WTC11 (cell line): ENCODE measurements around the gene ZDHHC11B. TPM values are rescaled to one million over a fixed set of nuclear protein-coding genes. Genes with fewer than 3 reads are reported as not detected.
A peak's percentile ranks its signal among the peaks of the same experiment; 100 is the strongest.
"Not testable (repeated sequence)": the region's sequence is repeated elsewhere in the genome, so short reads cannot be mapped to it uniquely, and the experiment has no call there.

Experiments
- ATAC-seq: fragments of 200-7000 bp; cut with Tn5 transposase; 2 replicates; pipeline ENCODE4 v1.10.0; 2021; ENCODE audit warnings: mild to moderate bottlenecking, moderate library complexity
- CTCF ChIA-PET: fragments of 300-600 bp; sonication (Branson Sonifier 250); formaldehyde crosslinking; loops from one replicate; lab custom pipeline; 2021; ENCODE audit warnings: antibody characterized with exemption; lab: Charles Lee
- POLR2A ChIA-PET: fragments of 350-600 bp; sonication (Branson Sonifier 250); formaldehyde crosslinking; loops from one replicate; lab custom pipeline; 2021; ENCODE audit warnings: antibody characterized with exemption; lab: Charles Lee
- DNase-seq: peaks from one replicate; pipeline ENCODE4 v3.0.0; 2021; ENCODE audit warnings: low spot score
- H3K27ac Mint-ChIP-seq: 2 replicates; pipeline ENCODE4 v1.8.0; 2021; ENCODE audit warnings: mixed read lengths
- H3K27me3 Mint-ChIP-seq: 2 replicates; pipeline ENCODE4 v1.8.0; 2021; ENCODE audit warnings: low read depth, mild to moderate bottlenecking, moderate library complexity, mixed read lengths
- H3K36me3 Mint-ChIP-seq: 2 replicates; pipeline ENCODE4 v1.8.0; 2021; ENCODE audit warnings: mixed read lengths
- H3K4me1 Mint-ChIP-seq: 2 replicates; pipeline ENCODE4 v1.8.0; 2022; ENCODE audit warnings: mixed read lengths
- H3K4me3 Mint-ChIP-seq: 2 replicates; pipeline ENCODE4 v1.8.0; 2021; ENCODE audit warnings: mild to moderate bottlenecking, moderate library complexity, mixed read lengths
- H3K9me3 Mint-ChIP-seq: 2 replicates; pipeline ENCODE4 v1.8.0; 2021; ENCODE audit warnings: mixed read lengths
- GABPB1 ChIP-seq: sonication (generic); formaldehyde crosslinking; IDR thresholded peaks from 2 replicates; pipeline ENCODE4 v1.8.1; 2023; ENCODE audit warnings: mild to moderate bottlenecking, missing genetic modification reagents
- ZNF317 ChIP-seq: sonication (generic); formaldehyde crosslinking; IDR thresholded peaks from 2 replicates; pipeline ENCODE4 v1.8.1; 2023; ENCODE audit warnings: low read depth, mild to moderate bottlenecking, moderate library complexity, missing genetic modification reagents, borderline replicate concordance
- total RNA-seq: library from RNA; stranded (reverse); gene quantifications from 3 replicates; pipeline ENCODE4 v1.2.3, GENCODE V29; 2021

The ZDHHC11B gene
- total RNA-seq, 1 experiment from 2014 or later = 2.3 TPM

DNA sequence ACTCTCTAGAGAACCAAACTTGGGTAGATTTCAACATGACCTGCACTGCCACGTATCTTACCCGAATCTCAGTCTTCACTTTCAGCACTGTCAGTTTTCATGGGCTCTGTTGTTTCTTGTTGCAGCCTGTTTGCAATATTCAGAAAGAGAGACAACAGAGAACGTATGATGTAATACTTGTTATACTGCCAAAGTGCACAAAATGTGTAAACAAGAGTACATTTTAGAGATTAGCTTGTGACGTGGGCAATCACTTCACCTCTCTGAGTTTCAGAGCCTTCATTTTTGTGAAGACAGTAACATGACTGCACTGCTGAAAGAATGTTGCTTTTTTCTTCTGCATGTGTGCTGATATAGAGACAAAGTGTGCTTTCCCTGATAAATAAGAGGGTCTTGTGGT lies 67.8 kb downstream of the ZDHHC11B start:
- DNase-seq, H3K27ac Mint-ChIP-seq, POLR2A ChIA-PET, H3K4me1 Mint-ChIP-seq, H3K36me3 Mint-ChIP-seq, ATAC-seq, CTCF ChIA-PET, H3K4me3 Mint-ChIP-seq: not testable (repeated sequence)
- Mint-ChIP-seq H3K27me3 (peaks cover 52% of the 10 kb centered on the region), H3K9me3 (peaks cover 34% of the 10 kb centered on the region)
- peak; percentile 70 for TF ChIP-seq GABPB1 (CRISPR knock-in tag)

DNA sequence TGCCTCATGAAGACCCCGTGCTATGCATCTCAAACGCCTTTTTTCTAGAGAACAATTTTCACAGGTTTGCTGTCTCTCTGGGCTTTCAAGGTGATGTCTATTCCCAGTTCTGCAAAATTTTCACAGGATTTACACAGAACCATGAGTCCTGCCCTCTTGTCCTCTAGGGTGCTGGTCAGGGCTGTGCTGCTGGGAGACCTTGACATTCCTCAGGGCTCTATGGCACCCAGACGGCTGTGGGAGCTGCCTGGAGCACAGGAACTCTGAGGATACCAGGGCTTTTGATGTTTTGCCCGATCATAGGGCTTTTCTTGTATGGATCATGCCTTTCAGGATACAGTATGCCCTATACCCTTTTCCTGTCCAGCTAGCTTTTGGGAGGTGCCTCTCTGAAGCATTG lies 68.9 kb downstream of the ZDHHC11B start:
- 0 out of 2 replicates have a peak, but pooled peaks have one; percentile 32 for TF ChIP-seq ZNF317
- H3K36me3 Mint-ChIP-seq = peaks cover 11% of the 10 kb centered on the region
- POLR2A ChIA-PET, H3K27ac Mint-ChIP-seq, CTCF ChIA-PET, H3K4me3 Mint-ChIP-seq, H3K4me1 Mint-ChIP-seq, DNase-seq, ATAC-seq: not testable (repeated sequence)
- peaks cover 36% of the 10 kb centered on the region for H3K9me3 Mint-ChIP-seq
- peaks cover 56% of the 10 kb centered on the region for H3K27me3 Mint-ChIP-seq

DNA sequence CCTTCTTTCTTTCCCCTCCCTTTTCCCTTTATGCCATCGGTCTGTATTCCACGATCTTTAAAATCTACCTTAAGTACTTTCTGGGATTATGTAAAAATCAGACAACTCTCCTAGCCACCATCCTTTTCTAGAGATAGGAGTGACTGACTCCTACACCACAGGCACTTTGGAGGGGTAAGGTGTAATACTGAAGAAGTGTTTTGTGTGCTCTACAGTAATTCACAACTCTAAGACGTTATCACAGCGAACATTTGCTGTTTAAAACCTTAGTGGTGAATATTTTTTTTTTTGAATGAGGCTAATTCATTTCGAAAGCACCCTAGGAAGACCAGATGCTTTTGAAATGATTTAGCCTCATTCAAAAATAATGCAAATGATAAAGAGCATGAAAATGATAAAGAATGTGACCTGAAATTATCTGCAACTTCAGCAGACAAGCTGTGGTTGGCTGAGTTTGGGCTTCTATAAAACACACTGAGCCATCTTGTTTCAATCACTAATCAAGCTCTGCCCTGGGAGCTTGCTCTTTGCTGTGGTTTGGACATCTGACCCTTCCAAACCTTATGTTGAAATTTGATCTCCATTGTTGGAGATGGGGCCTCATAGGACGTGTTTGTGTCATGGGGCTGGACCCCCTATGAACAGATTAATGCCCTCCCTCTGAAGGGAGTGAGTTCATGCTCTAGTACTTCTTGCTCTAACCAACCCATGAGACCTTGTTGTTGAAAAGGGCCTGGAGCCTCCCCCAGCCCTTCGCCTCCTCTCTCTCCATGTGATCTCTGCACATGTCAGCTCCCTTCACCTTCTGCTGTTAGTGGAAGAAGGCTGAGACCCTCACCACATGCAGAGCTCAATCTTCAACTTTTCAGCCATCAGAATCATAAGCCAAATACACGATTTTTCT lies 70.1 kb downstream of the ZDHHC11B start:
- Mint-ChIP-seq H3K36me3 (peaks cover 17% of the 10 kb centered on the region), H3K9me3 (peaks cover 34% of the 10 kb centered on the region), H3K27me3 (peaks cover 53% of the 10 kb centered on the region)
- H3K27ac Mint-ChIP-seq, DNase-seq, POLR2A ChIA-PET, H3K4me3 Mint-ChIP-seq, H3K4me1 Mint-ChIP-seq, CTCF ChIA-PET: not testable (repeated sequence)
- peak; percentile 58 for ATAC-seq

DNA sequence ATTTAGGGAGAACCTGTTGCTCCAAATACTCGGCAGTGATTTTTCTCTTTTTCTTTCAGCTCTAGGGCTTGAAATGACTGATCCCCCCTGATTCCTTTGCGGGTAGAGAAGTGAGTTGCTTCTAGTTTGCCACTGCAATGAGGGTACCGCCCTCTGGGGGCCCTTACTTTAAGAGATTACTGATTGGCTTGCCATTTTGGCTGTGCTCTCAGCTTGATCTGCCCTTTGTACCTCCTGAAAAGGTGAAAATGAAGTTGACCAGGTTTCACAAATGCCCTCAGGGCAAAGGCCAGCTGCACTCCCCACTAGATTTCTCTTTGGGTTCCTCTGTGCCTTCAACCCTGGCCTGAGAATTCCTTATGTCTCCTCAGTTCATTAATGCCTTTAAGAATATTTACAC lies 70.8 kb downstream of the ZDHHC11B start:
- CTCF ChIA-PET, H3K4me1 Mint-ChIP-seq, POLR2A ChIA-PET, H3K27ac Mint-ChIP-seq, H3K4me3 Mint-ChIP-seq, DNase-seq: not testable (repeated sequence)
- Mint-ChIP-seq H3K27me3 (peaks cover 46% of the 10 kb centered on the region), H3K36me3 (peaks cover 17% of the 10 kb centered on the region), H3K9me3 (peaks cover 29% of the 10 kb centered on the region)
- peak; percentile 97 for ATAC-seq

DNA sequence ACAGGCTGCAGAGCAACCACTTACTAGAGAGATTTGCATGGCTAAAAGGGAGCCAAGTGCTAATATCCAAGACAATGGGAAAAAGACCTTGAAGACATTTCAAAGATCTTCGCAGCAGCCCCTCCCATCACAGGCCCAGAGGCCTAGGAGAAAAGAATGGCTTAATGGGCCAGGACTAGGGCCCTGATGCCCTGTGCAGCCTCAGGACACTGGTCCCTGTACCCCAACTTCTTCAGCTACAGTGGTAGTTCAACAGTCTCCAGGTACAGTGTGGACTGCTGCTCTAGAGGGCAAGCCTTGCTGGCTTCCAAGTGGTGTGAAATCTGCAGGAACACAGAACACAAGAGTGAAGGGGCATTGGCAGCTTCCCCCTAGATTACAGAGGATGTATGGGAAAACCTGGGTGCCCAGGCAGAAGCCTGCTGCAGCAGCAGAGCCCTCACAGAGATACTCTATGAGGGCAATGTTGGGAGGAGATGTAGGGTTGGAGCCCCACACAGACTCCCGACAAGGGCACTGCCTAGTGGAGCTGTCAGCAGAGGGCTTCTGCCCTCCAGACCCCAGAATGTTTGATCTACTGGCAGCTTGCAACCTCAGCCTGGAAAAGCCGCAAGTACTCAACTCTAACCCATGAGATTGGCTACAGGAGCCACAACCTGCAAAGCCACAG lies 75.5 kb downstream of the ZDHHC11B start:
- peaks cover 19% of the 10 kb centered on the region for H3K9me3 Mint-ChIP-seq
- peaks cover 17% of the 10 kb centered on the region for H3K36me3 Mint-ChIP-seq
- H3K27me3 Mint-ChIP-seq = peaks cover 22% of the 10 kb centered on the region
- H3K4me3 Mint-ChIP-seq, DNase-seq, H3K27ac Mint-ChIP-seq, POLR2A ChIA-PET, CTCF ChIA-PET, H3K4me1 Mint-ChIP-seq: not testable (repeated sequence)
- peak; percentile 60 for ATAC-seq

DNA sequence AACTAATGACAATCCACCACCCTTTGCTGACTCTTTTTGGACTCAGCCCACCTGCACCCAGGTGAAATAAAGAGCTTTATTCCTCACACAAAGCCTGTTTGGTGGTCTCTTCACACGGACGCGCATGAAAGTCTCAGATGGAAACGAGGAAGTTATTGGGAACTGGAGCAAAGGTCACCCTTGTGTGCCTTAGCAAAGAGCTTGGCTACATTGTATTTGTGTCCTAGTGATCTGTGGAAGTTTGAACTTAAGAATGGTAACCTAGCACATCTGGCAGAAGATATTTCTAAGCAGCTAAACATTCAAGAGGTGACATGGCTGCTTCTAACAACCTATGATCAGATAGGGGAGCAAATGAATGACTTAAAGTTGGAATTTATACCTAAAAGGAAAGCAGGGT lies 76.2 kb downstream of the ZDHHC11B start:
- H3K4me3 Mint-ChIP-seq, POLR2A ChIA-PET, CTCF ChIA-PET, DNase-seq, H3K4me1 Mint-ChIP-seq, ATAC-seq, H3K27ac Mint-ChIP-seq: not testable (repeated sequence)
- Mint-ChIP-seq H3K36me3 (peaks cover 17% of the 10 kb centered on the region), H3K9me3 (peaks cover 19% of the 10 kb centered on the region), H3K27me3 (peaks cover 19% of the 10 kb centered on the region)

DNA sequence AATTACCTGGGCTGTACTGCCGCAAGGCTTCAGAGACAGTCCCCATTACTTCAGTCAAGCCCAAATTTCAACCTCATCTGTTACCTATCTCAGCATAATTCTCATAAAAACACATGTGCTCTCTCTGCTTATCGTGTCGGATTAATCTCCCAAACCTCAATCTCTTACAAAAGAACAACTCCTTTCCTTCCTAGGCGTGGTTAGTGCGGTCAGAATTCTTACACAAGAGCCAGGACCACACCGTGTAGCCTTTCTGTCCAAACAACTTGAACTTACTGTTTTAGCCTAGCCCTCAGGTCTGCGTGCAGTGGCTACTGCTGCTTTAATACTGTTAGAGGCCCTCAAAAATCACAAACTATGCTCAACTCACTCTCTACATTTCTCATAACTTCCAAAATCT lies 78.4 kb downstream of the ZDHHC11B start:
- DNase-seq, POLR2A ChIA-PET, H3K4me3 Mint-ChIP-seq, CTCF ChIA-PET, H3K27ac Mint-ChIP-seq, ATAC-seq, H3K4me1 Mint-ChIP-seq: not testable (repeated sequence)
- H3K9me3 Mint-ChIP-seq = peaks cover 20% of the 10 kb centered on the region
- peaks cover 11% of the 10 kb centered on the region for H3K36me3 Mint-ChIP-seq
- peaks cover 32% of the 10 kb centered on the region for H3K27me3 Mint-ChIP-seq

DNA sequence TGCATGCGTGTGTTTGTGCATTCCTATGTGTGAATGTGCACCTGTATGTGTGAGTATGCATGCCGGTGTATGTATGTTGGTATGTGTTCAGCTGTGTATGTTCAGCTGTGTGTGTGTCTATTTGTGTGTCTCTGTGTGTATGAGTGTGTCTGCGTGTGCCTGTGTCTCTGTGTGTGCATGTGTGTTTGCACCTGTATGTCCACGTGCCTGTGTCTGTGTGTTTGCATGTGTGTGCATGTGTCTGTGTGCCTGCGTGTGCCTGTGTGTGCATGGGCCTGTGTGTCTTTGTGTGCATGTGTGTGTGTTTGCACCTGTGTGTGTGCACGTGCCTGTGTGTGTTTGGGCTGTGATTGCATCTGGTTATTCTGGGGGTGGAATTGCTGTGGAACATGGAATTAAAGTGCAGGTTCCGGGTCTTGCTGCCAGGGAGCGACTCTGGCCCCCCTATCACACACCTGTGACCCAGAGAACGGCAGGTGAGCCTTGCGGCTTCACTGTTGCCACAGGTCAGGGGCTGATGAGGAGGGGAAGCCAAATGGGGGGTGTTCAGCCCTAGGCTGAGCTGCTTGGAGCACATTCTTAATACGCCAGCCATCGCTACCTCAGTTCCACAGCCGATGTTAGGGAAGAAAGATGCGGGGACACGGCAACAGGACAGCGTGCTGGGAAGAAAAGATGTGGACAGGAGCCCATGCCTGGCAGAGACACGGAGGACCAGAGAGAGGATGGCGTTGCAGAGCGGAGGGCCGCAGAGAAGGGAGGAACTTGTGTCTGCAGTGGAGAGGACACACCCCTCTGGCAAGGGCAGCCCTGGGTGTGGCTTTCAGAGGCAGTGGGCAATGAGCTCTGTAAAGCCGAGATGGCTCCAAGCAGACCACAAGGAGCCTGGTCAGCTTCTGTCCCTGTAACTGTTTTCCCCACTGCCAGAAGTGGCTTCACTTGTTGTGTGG lies 87.5 kb downstream of the ZDHHC11B start:
- H3K9me3 Mint-ChIP-seq = peaks cover 14% of the 10 kb centered on the region
- POLR2A ChIA-PET, H3K27ac Mint-ChIP-seq, CTCF ChIA-PET, H3K4me3 Mint-ChIP-seq, ATAC-seq, DNase-seq, H3K36me3 Mint-ChIP-seq, H3K4me1 Mint-ChIP-seq: not testable (repeated sequence)
- H3K27me3 Mint-ChIP-seq = peaks cover 61% of the 10 kb centered on the region

DNA sequence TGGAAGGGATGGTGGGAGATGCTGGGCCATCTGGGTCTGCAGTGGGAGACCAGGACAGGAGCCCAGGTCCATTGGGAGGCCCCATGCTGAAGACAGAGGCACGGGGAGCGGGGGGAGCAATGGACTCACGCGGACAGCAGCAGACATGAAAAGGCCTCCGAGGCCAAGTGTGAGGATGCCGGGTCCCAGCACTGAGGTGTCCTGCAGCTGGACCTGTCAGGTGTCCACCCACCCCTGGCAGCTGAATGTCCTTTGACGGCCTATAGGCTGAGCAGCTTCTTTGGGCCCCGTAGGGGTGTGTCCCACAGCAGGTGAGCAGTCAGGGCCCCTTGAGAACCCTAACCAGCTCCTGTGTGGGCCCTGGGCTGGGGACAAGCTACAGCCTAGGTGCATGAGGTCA lies 88.3 kb downstream of the ZDHHC11B start:
- H3K4me3 Mint-ChIP-seq, ATAC-seq, H3K36me3 Mint-ChIP-seq, CTCF ChIA-PET, H3K27ac Mint-ChIP-seq, POLR2A ChIA-PET, DNase-seq, H3K4me1 Mint-ChIP-seq: not testable (repeated sequence)
- H3K27me3 Mint-ChIP-seq = peaks cover 53% of the 10 kb centered on the region
- H3K9me3 Mint-ChIP-seq = peaks cover 14% of the 10 kb centered on the region

DNA sequence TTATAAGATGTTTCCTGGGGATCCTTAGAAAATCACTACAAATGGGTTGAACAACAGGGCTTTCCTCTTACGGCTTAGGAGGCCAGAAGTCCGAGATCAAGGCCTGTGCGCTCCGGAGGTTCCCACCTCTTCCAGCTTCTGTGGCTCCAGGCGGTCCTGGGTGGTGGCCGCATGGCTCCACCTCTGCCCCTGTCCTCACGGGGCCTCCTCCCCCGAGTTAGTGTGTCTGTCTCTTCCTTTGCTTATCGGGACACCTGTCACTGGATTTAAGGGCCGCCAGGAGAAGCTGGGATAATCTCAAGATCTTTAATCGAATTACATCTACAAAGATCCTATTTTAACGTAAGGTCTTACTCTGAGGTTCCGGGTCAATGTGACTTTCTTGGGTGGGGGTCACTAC lies 89.1 kb downstream of the ZDHHC11B start:
- POLR2A ChIA-PET, CTCF ChIA-PET, ATAC-seq, H3K4me1 Mint-ChIP-seq, H3K36me3 Mint-ChIP-seq, DNase-seq, H3K4me3 Mint-ChIP-seq, H3K27ac Mint-ChIP-seq: not testable (repeated sequence)
- peaks cover 14% of the 10 kb centered on the region for H3K9me3 Mint-ChIP-seq
- peaks cover 46% of the 10 kb centered on the region for H3K27me3 Mint-ChIP-seq

DNA sequence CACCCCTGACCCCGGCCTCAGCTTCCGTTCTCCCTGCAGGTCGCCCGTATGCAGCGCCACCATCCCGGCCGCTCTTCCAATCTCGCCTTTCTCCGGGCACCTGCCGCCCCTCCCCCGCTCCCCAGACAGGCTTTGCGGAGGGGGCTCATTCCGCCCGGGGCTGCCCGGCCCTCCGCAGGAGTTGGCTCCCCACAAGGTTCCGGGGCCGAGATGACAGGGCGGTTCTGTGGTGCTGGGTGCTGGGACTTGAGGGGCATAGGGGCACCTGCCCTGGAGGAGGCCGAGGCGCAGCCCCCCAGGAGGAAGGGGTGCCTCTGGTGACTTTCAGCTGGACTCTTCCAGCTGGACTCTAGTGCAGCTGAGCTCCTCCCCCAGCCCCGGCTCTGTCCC lies 90.5 kb downstream of the ZDHHC11B start:
- ATAC-seq = peak; percentile 3
- peaks cover 33% of the 10 kb centered on the region for H3K27me3 Mint-ChIP-seq

More for the DNA sequence above, 90.5 kb downstream of the ZDHHC11B start:
- CTCF ChIA-PET, DNase-seq, H3K9me3 Mint-ChIP-seq, H3K27ac Mint-ChIP-seq, POLR2A ChIA-PET, H3K36me3 Mint-ChIP-seq, H3K4me1 Mint-ChIP-seq: not testable (repeated sequence)
- peak overlapping the region; percentile 49 for H3K4me3 Mint-ChIP-seq
